Measurements from ENCODE around the gene GRM8.
A peak's percentile ranks its signal among the peaks of the same experiment; 100 is the strongest.

Gene GRM8

GRCh38 chr7:126608339-126608776, 644.4 kb downstream of the GRM8 start:
- TF ChIP-seq CTCF (IDR thresholded peaks at IDR 0.05; ENCODE audit: borderline replicate concordance, control extremely low read depth, extremely low read depth, insufficient read depth, missing control alignments) = peak; percentile 23
- in situ Hi-C loops (cut with MboI; ENCODE audit: low sequenced_read_pairs, unreplicated experiment) = no loop called here
- peak; percentile 41 for DNase-seq (ENCODE audit: low spot score)

DNA sequence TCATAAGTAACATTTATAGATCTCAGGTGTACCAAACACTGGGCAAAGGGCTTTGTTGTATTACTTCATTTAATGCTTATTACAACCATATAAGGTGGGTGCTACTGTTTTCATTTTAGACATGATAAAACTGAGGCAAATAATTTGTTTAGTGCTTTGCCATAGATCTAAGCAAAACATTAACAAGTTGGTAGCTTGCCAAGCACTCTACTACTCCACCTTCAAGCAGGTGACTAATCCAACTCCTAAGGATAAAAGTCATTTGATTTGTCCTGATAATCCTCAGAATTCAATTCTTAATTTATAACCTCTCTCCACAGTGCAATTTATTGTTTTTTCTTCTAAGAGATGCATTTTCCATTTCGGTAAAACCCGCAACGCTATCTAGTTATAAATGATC, 646.4 kb downstream of the GRM8 start:
- in situ Hi-C loops (cut with MboI; ENCODE audit: low sequenced_read_pairs, unreplicated experiment) = no loop called here
- TF ChIP-seq CTCF (IDR thresholded peaks at IDR 0.05; ENCODE audit: borderline replicate concordance, control extremely low read depth, extremely low read depth, insufficient read depth, missing control alignments) = no peak
- no peak for DNase-seq (ENCODE audit: low spot score)

DNA sequence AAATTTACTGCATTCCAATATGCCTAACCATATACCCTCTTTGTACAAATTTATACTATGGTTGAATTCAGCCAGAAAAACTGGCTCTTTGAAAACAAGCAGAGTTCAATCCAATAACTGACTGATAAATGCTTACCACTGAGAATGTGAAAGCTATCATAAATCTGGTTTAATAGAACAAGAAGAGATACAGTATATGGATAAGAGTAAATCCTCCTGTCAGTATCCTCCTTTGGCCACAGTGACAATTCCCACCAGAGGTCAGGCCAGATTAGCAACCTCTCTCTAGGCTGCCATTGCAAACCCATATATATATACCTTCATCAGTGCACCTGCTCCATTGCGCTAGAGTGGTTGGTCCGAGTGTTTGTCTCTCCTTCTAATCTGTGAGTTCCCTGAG, 647.2 kb downstream of the GRM8 start:
- DNase-seq (ENCODE audit: low spot score) = no peak
- in situ Hi-C loops (cut with MboI; ENCODE audit: low sequenced_read_pairs, unreplicated experiment) = no loop called here
- TF ChIP-seq CTCF (IDR thresholded peaks at IDR 0.05; ENCODE audit: borderline replicate concordance, control extremely low read depth, extremely low read depth, insufficient read depth, missing control alignments) = no peak

DNA sequence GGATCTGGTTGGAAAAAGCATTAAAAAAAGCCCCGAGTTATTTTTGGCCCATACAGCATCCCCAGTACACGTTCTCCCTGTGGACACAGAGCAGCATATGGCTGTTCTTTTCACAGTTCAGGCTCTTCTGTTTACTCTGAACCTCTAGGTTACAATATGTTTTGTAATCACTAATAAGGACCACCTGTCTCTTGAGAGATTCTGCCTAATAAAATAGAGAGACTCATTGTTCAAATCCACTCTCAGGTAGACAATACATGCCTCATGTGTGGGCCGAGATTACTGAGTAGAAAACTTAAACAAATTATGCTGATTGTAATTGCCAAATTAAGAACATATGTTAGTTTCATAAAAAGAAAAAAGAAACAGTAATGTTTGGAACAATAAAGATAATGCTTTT, 647.7 kb downstream of the GRM8 start:
- in situ Hi-C loops (cut with MboI; ENCODE audit: low sequenced_read_pairs, unreplicated experiment) = no loop called here
- TF ChIP-seq CTCF (IDR thresholded peaks at IDR 0.05; ENCODE audit: borderline replicate concordance, control extremely low read depth, extremely low read depth, insufficient read depth, missing control alignments) = no peak
- DNase-seq (ENCODE audit: low spot score) = no peak

DNA sequence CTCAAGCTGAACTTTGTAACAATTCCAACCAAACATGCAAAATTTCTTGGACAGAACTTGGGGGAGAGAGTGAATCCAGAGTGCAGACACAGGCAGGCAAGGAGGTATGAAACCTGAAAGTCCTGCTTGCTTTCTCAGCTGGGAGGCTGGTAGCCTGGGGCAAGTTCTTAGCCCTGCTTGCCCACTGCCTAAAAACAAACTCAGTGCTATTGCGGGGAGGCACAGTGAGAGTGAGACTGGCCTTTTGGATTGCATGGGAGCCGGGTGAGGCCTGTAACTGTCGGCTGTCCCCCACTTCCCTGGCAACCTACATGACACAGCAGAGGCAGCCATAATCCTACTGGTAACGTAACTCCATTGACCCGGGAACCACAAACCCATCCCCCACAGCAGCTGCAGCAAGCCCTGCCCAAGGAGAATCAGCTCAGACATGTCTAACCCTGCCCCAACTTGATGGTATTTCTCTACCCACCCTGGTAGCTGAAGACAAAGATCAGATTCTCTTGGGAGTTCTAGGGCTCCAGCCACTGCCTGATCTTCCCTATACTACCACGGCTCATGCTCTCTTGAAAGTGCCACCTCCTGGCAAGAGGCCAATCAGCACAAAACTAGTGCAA, 663.6 kb downstream of the GRM8 start:
- DNase-seq (ENCODE audit: low spot score) = no peak
- in situ Hi-C loops (cut with MboI; ENCODE audit: low sequenced_read_pairs, unreplicated experiment) = no loop called here

GRCh38 chr7:126578338-126578737, 674.4 kb downstream of the GRM8 start:
- no peak for TF ChIP-seq CTCF (IDR thresholded peaks at IDR 0.05; ENCODE audit: borderline replicate concordance, control extremely low read depth, extremely low read depth, insufficient read depth, missing control alignments)
- DNase-seq (ENCODE audit: low spot score) = no peak
- in situ Hi-C loops (cut with MboI; ENCODE audit: low sequenced_read_pairs, unreplicated experiment) = no loop called here

More for the DNA sequence above, 663.6 kb downstream of the GRM8 start:
- no peak for TF ChIP-seq CTCF (IDR thresholded peaks at IDR 0.05; ENCODE audit: borderline replicate concordance, control extremely low read depth, extremely low read depth, insufficient read depth, missing control alignments)

Data from GM13976 (cell line).